ENCODE results near the gene CKLF. TPM values are rescaled to one million over a fixed set of nuclear protein-coding genes. Genes with fewer than 3 reads are reported as not detected.
"Not testable (repeated sequence)": the region's sequence is repeated elsewhere in the genome, so short reads cannot be mapped to it uniquely, and the experiment has no call there.

Gene CKLF
- polyA plus RNA-seq, 1 donor = 30.9 TPM

DNA sequence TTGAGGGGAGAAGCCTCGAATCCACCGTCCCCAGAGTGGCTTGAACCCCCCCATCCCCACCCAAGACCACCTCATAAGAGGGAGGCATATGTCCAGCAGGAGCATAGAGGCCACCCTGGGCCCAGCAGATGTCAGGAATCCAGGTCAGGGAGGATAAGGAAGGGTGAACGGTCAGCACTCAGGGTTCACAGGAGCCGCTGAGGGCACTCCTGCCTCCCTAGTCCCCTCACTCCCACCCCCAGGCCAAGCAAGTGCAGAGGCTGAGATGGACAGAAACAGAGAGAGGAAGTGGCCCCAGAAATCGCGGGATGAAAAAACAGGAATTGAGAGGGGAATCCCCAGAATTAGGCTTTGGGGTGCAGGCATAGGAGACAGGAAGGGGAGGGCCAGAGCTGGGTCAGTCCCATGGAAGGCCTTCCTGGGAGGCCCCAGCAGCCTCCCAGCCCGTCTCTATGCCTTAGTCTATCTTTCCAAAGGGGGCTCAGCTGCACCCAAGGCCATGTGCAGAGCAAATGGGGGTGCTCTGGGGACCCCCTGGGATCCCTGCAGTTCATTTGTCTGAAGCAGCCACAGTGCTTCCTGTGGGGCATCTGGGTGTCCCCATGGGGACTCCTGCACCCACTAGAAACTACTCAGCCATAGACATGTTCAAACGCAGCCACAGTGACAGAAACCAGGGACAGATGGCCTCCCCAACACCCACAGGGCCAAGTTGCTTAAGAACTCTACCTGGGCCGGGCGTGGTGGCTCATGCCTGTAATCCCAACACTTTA is 53.8 kb downstream of the CKLF start:
- Histone ChIP-seq H3K4me3 (ENCODE audit: low read length) (peak overlapping the region; percentile 46), H3K27ac (ENCODE audit: low read length) (peak overlapping the region; percentile 17), H3K4me1 (ENCODE audit: control insufficient read depth, insufficient read depth, low read length) (peaks cover 6% of the 10 kb centered on the region)

GRCh38 chr16:66608241-66609138 is 56.1 kb downstream of the CKLF start:
- peaks cover 11% of the 10 kb centered on the region for H3K27me3 ChIP-seq (ENCODE audit: control insufficient read depth, insufficient read depth, low read length)
- H3K27ac ChIP-seq (ENCODE audit: low read length) = no peak overlapping the region
- no peaks in the 10 kb centered on the region for H3K9me3 ChIP-seq (ENCODE audit: control insufficient read depth, low read depth, low read length)
- H3K36me3 ChIP-seq (ENCODE audit: control insufficient read depth, insufficient read depth, low read length) = peaks cover 43% of the 10 kb centered on the region
- H3K4me1 ChIP-seq (ENCODE audit: control insufficient read depth, insufficient read depth, low read length) = peaks cover 6% of the 10 kb centered on the region
- H3K4me3 ChIP-seq (ENCODE audit: low read length) = no peak overlapping the region
- DNase-seq = peak; percentile 80 to 84
- no CpG with 5 or more reads among the region's 17 CpGs for WGBS (ENCODE audit: insufficient coverage, low lambda C conversion rate)

More for the DNA sequence above, 53.8 kb downstream of the CKLF start:
- Histone ChIP-seq H3K9me3 (ENCODE audit: control insufficient read depth, low read depth, low read length) (peaks cover 4% of the 10 kb centered on the region), H3K27me3 (ENCODE audit: control insufficient read depth, insufficient read depth, low read length) (peaks cover 11% of the 10 kb centered on the region), H3K36me3 (ENCODE audit: control insufficient read depth, insufficient read depth, low read length) (peaks cover 21% of the 10 kb centered on the region)
- no peak for DNase-seq
- no CpG with 5 or more reads among the region's 10 CpGs for WGBS (ENCODE audit: insufficient coverage, low lambda C conversion rate)

DNA sequence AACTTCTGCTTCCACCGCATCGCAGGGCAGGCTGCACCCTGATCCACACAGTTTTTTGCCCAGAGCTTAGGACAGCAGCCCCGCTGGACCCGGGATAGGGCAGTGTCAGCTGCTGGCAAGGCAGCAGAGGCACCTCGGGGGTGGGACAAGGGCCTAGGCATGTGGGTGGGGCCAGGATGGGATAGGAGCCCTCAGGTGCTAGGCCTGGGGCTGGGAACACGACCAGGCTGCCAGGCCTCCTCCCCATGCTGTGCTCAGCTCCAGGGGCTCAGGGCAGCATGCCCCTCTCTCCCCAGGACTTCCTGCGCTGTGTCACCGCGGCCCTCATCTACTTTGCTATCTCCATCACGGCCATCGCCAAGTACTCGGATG is 56.7 kb downstream of the CKLF start:
- H3K36me3 ChIP-seq (ENCODE audit: control insufficient read depth, insufficient read depth, low read length) = peaks cover 47% of the 10 kb centered on the region
- H3K27me3 ChIP-seq (ENCODE audit: control insufficient read depth, insufficient read depth, low read length) = peaks cover 7% of the 10 kb centered on the region
- H3K9me3 ChIP-seq (ENCODE audit: control insufficient read depth, low read depth, low read length) = no peaks in the 10 kb centered on the region
- H3K4me3 ChIP-seq (ENCODE audit: low read length) = no peak overlapping the region
- no CpG with 5 or more reads among the region's 12 CpGs for WGBS (ENCODE audit: insufficient coverage, low lambda C conversion rate)
- no peak overlapping the region for H3K27ac ChIP-seq (ENCODE audit: low read length)
- no peak for DNase-seq
- peaks cover 6% of the 10 kb centered on the region for H3K4me1 ChIP-seq (ENCODE audit: control insufficient read depth, insufficient read depth, low read length)

DNA sequence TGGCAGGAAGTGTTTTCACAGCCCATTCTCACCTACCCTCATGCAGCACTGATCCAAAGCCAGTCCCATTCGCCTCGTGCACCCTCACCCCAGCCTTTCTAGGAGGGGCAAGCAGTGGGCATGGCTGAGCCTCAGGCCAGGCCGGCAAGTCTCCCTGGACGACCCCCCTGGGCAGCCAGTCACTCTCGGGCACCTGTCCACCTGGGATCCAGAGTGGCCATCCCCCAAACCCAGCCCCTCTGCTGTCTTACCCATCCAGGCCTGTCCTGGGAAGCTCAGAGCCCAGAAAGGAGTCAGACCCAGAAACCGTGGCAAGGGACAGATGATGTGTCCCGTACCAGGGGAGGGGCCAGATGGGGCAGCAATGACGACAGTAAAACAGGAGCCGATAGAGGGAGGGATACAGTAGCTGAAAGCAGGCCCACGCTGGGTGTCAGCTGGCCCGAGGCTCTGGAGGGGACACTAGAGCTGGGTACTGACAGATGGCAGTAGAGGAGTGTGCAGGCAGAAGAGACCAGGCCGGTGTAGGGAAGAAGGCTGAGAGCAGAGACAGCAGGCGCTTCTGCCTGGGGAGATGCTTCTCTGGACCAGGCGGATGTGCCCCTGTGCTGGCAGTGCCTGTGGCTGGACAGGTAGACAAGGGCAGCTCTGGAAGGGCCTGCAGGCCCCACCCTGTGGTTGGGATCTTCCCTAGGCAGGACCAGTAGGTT is 57.9 kb downstream of the CKLF start:
- no peak for DNase-seq
- Histone ChIP-seq H3K9me3 (ENCODE audit: control insufficient read depth, low read depth, low read length) (no peaks in the 10 kb centered on the region), H3K27ac (ENCODE audit: low read length) (no peak overlapping the region), H3K4me1 (ENCODE audit: control insufficient read depth, insufficient read depth, low read length) (peaks cover 6% of the 10 kb centered on the region), H3K36me3 (ENCODE audit: control insufficient read depth, insufficient read depth, low read length) (peaks cover 52% of the 10 kb centered on the region), H3K27me3 (ENCODE audit: control insufficient read depth, insufficient read depth, low read length) (peaks cover 6% of the 10 kb centered on the region), H3K4me3 (ENCODE audit: low read length) (no peak overlapping the region)
- no CpG with 5 or more reads among the region's 14 CpGs for WGBS (ENCODE audit: insufficient coverage, low lambda C conversion rate)

GRCh38 chr16:66611911-66612310 is 59.5 kb downstream of the CKLF start:
- not testable (repeated sequence) for H3K4me3 ChIP-seq (ENCODE audit: low read length); H3K4me1 ChIP-seq (ENCODE audit: control insufficient read depth, insufficient read depth, low read length); H3K9me3 ChIP-seq (ENCODE audit: control insufficient read depth, low read depth, low read length); DNase-seq; H3K27me3 ChIP-seq (ENCODE audit: control insufficient read depth, insufficient read depth, low read length); H3K27ac ChIP-seq (ENCODE audit: low read length)
- peaks cover 63% of the 10 kb centered on the region for H3K36me3 ChIP-seq (ENCODE audit: control insufficient read depth, insufficient read depth, low read length)
- WGBS (ENCODE audit: insufficient coverage, low lambda C conversion rate) = 100% methylated on average over 1 of the region's 8 CpGs

GRCh38 chr16:66612422-66612821 is 60.0 kb downstream of the CKLF start:
- H3K9me3 ChIP-seq (ENCODE audit: control insufficient read depth, low read depth, low read length) = no peaks in the 10 kb centered on the region
- no peak overlapping the region for H3K27ac ChIP-seq (ENCODE audit: low read length)
- peaks cover 64% of the 10 kb centered on the region for H3K36me3 ChIP-seq (ENCODE audit: control insufficient read depth, insufficient read depth, low read length)
- no peak for DNase-seq
- H3K27me3 ChIP-seq (ENCODE audit: control insufficient read depth, insufficient read depth, low read length) = no peaks in the 10 kb centered on the region
- WGBS (ENCODE audit: insufficient coverage, low lambda C conversion rate) = no CpG with 5 or more reads among the region's 14 CpGs
- peaks cover 3% of the 10 kb centered on the region for H3K4me1 ChIP-seq (ENCODE audit: control insufficient read depth, insufficient read depth, low read length)
- no peak overlapping the region for H3K4me3 ChIP-seq (ENCODE audit: low read length)

DNA sequence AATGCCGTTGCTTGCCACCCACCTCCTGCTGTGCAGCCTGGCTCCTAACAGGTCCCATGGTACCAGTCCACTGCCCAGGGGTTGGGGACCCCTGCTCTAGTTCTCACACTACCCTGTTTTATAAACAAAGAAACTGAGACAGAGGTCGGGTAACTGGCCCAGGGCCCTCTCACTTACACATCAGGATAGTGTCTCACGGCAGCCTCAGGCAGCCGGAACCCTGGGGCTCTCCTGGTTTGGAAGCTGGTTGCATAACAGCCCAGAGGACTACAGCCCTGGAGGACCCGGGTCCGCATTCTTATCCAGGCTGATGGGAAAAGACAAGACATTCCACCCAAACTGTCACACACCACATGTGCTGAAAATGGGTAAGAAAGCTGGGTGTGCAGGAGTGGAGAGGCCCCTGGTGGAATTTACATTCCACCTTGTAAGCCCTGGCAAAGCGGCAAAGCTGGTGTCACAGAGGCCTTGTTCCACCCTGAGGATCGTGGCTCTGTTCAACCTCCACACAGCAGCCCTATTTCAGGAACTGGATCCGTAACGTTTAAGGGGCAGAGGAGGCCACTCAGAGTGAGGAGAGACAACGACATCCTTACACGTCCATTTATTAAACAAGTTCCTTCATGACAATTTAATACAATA is 61.9 kb downstream of the CKLF start:
- H3K4me3 ChIP-seq (ENCODE audit: low read length) = no peak overlapping the region
- no peak for DNase-seq
- H3K27me3 ChIP-seq (ENCODE audit: control insufficient read depth, insufficient read depth, low read length) = no peaks in the 10 kb centered on the region
- 93% methylated on average over 5 of the region's 12 CpGs for WGBS (ENCODE audit: insufficient coverage, low lambda C conversion rate)
- H3K27ac ChIP-seq (ENCODE audit: low read length) = no peak overlapping the region
- no peaks in the 10 kb centered on the region for H3K9me3 ChIP-seq (ENCODE audit: control insufficient read depth, low read depth, low read length)
- no peaks in the 10 kb centered on the region for H3K4me1 ChIP-seq (ENCODE audit: control insufficient read depth, insufficient read depth, low read length)
- H3K36me3 ChIP-seq (ENCODE audit: control insufficient read depth, insufficient read depth, low read length) = peaks cover 67% of the 10 kb centered on the region

Other genes with a start within 250 kb of the CKLF start
- gene CDH5, start 185.9 kb upstream of the CKLF start, polyA plus RNA-seq = 20.2 TPM
- 1.5 TPM for gene BEAN1, start 125.3 kb upstream of the CKLF start, polyA plus RNA-seq
- 21.2 TPM for gene TK2, start 2.5 kb upstream of the CKLF start, polyA plus RNA-seq
- 3.4 TPM for gene CMTM1, start 13.9 kb downstream of the CKLF start, polyA plus RNA-seq
- 0.25 TPM for gene CMTM2, start 26.9 kb downstream of the CKLF start, polyA plus RNA-seq
- gene CMTM3, start 52.1 kb downstream of the CKLF start, polyA plus RNA-seq = 26.2 TPM
- 52.1 TPM for gene CMTM4, start 144.2 kb downstream of the CKLF start, polyA plus RNA-seq
- 107 TPM for gene DYNC1LI2, start 199.0 kb downstream of the CKLF start, polyA plus RNA-seq
- 0.09 TPM for gene TERB1, start 249.0 kb downstream of the CKLF start, polyA plus RNA-seq